IMR-90 (cell line): ENCODE data around the gene RAI14. TPM values are rescaled to one million over a fixed set of nuclear protein-coding genes. Genes with fewer than 3 reads are reported as not detected.

ENCODE experiments used
- ATAC-seq: fragments of 200-7000 bp; cut with Tn5 transposase; 2 replicates; pipeline ENCODE4 v1.9.1; 2020; ENCODE audit warnings: low read depth, mild to moderate bottlenecking, moderate library complexity
- BruUV-seq: library from RNA; stranded (reverse); fragments of 400-500 nt; replicated peaks from 2 replicates; lab custom pipeline; 2021; lab: Mats Ljungman, UMichigan
- CTCF ChIA-PET: fragments of 300-600 bp; formaldehyde crosslinking; extraction: SDS; loops from one replicate; lab custom pipeline; 2021; ENCODE audit warnings: antibody characterized with exemption; lab: Yijun Ruan, JAX
- POLR2A ChIA-PET: fragments of 300-600 bp; sonication (Branson Sonifier 250); formaldehyde crosslinking; loops from one replicate; lab custom pipeline; 2022; ENCODE audit warnings: antibody characterized with exemption; ENCODE audit not compliant: unreplicated experiment; lab: Charles Lee
- DNase-seq: peaks from one replicate; pipeline ENCODE4 v3.0.0; 2013
- H2AFZ ChIP-seq: replicated peaks from 2 replicates; pipeline ENCODE3; 2013; ENCODE audit warnings: low read length, mild to moderate bottlenecking; ENCODE audit not compliant: poor library complexity
- H2AK5ac ChIP-seq: 2 replicates; pipeline ENCODE4 v1.6.1; 2013; ENCODE audit warnings: low read depth, low read length, inconsistent platforms
- H2AK9ac ChIP-seq: replicated peaks from 2 replicates; pipeline ENCODE3; 2013; ENCODE audit warnings: mild to moderate bottlenecking, low read depth, low read length, moderate library complexity; ENCODE audit not compliant: poor library complexity
- H2BK120ac ChIP-seq: 2 replicates; pipeline ENCODE4 v1.6.1; 2013; ENCODE audit warnings: low read depth, low read length, inconsistent platforms
- H2BK15ac ChIP-seq: 3 replicates; pipeline ENCODE4 v1.6.1; 2013; ENCODE audit warnings: low read depth, low read length, inconsistent platforms
- H2BK20ac ChIP-seq: 2 replicates; pipeline ENCODE4 v1.6.1; 2013; ENCODE audit warnings: low read depth, mild to moderate bottlenecking, inconsistent platforms, low read length, moderate library complexity
- H2BK5ac ChIP-seq: 2 replicates; pipeline ENCODE4 v1.6.1; 2013; ENCODE audit warnings: mild to moderate bottlenecking, low read depth, low read length, inconsistent platforms; ENCODE audit not compliant: poor library complexity, severe bottlenecking
- H3K14ac ChIP-seq: replicated peaks from 2 replicates; pipeline ENCODE4 v1.6.1; 2013; ENCODE audit warnings: low read depth, low read length, inconsistent platforms
- H3K18ac ChIP-seq: 2 replicates; pipeline ENCODE4 v1.6.1; 2013; ENCODE audit warnings: low read depth, low read length, control low read depth
- H3K23ac ChIP-seq: 2 replicates; pipeline ENCODE4 v1.6.1; 2013; ENCODE audit warnings: low read depth, low read length, inconsistent platforms
- H3K27ac ChIP-seq: 2 replicates; pipeline ENCODE4 v1.5.1; 2013; ENCODE audit warnings: mild to moderate bottlenecking, control low read depth, low read length; ENCODE audit not compliant: insufficient read depth
- H3K27me3 ChIP-seq: 2 replicates; pipeline ENCODE4 v1.6.1; 2013; ENCODE audit warnings: low read length; ENCODE audit not compliant: control insufficient read depth, insufficient read depth
- H3K36me3 ChIP-seq: 2 replicates; pipeline ENCODE4 v1.6.1; 2013; ENCODE audit warnings: low read length, mixed read lengths; ENCODE audit not compliant: control insufficient read depth, insufficient read depth
- H3K4ac ChIP-seq: 2 replicates; pipeline ENCODE4 v1.6.1; 2013; ENCODE audit warnings: low read depth, low read length, inconsistent platforms
- H3K4me1 ChIP-seq: 2 replicates; pipeline ENCODE4 v1.6.1; 2013; ENCODE audit warnings: low read length, mixed read lengths; ENCODE audit not compliant: control insufficient read depth, insufficient read depth
- H3K4me2 ChIP-seq: 2 replicates; pipeline ENCODE4 v1.6.1; 2013; ENCODE audit warnings: low read depth, mild to moderate bottlenecking, control low read depth, low read length, moderate library complexity
- H3K4me3 ChIP-seq: 2 replicates; pipeline ENCODE4 v1.5.1; 2013; ENCODE audit warnings: low read depth, mild to moderate bottlenecking, control low read depth, low read length, moderate library complexity; ENCODE audit not compliant: insufficient read depth
- H3K56ac ChIP-seq: 2 replicates; pipeline ENCODE4 v1.6.1; 2013; ENCODE audit warnings: low read length, inconsistent platforms; ENCODE audit not compliant: insufficient read depth; ENCODE audit errors: extremely low read depth
- H3K79me1 ChIP-seq, 2 experiments: 2 replicates each; pipeline ENCODE4 v1.6.1; 2013; ENCODE audit warnings: low read length in 2 of 2, inconsistent platforms in 1 of 2, low read depth in 1 of 2
- H3K9ac ChIP-seq: 2 replicates; pipeline ENCODE4 v1.6.1; 2013; ENCODE audit warnings: low read depth, low read length, control low read depth
- H3K9me1 ChIP-seq: 2 replicates; pipeline ENCODE4 v1.6.1; 2013; ENCODE audit warnings: low read length, inconsistent platforms; ENCODE audit not compliant: insufficient read depth
- H3K9me3 ChIP-seq: 2 replicates; pipeline ENCODE4 v1.6.1; 2013; ENCODE audit warnings: low read length; ENCODE audit not compliant: control insufficient read depth, insufficient read depth
- H4K20me1 ChIP-seq: 2 replicates; pipeline ENCODE4 v1.6.1; 2013; ENCODE audit warnings: low read length, inconsistent platforms; ENCODE audit not compliant: insufficient read depth
- H4K5ac ChIP-seq: 2 replicates; pipeline ENCODE4 v1.6.1; 2013; ENCODE audit warnings: mild to moderate bottlenecking, low read depth, low read length, control low read depth
- H4K8ac ChIP-seq, 2 experiments: 2 replicates each; pipeline ENCODE4 v1.6.1; 2013; ENCODE audit warnings: low read depth in 2 of 2, low read length in 2 of 2, control low read depth in 1 of 2, inconsistent platforms in 1 of 2
- H4K91ac ChIP-seq: 2 replicates; pipeline ENCODE4 v1.6.1; 2013; ENCODE audit warnings: low read depth, low read length, inconsistent platforms; ENCODE audit not compliant: insufficient read depth
- ELK1 ChIP-seq: fragments of 150-350 bp; IDR thresholded peaks from 2 replicates; pipeline ENCODE4 v1.6.1; 2016; ENCODE audit warnings: low read depth, mild to moderate bottlenecking, low read length, moderate library complexity, borderline replicate concordance
- WGBS, 2 experiments: methylation state at CpG; one replicate each; pipeline versions ENCODE4 v1.1.5 to v1.1.7; 2013; ENCODE audit warnings: missing lambda C conversion rate in 2 of 2; ENCODE audit not compliant: insufficient read length in 1 of 2; ENCODE audit errors: extremely low coverage in 2 of 2; 5-methylcytosine and 5-hydroxymethylcytosine counted together
- dilution Hi-C: fragments of 300-500 bp; cut with HindIII; formaldehyde crosslinking; loops from one replicate; pipeline ENCODE4 v1.14.3; 2018; ENCODE audit warnings: low sequenced_read_pairs; ENCODE audit not compliant: unreplicated experiment
- in situ Hi-C: fragments of 300-500 bp; cut with MboI; formaldehyde crosslinking; loops from 3 replicates; pipeline ENCODE4 v1.14.3; 2019; ENCODE audit warnings: low sequenced_read_pairs, inconsistent platforms, mixed read lengths
- intact Hi-C: fragments of 100-400 bp; cut with micrococcal nuclease; formaldehyde crosslinking; loops from 2 replicates; pipeline ENCODE4 v1.10.0; 2022
- polyA plus RNA-seq, 3 experiments: library from polyadenylated mRNA; depleted of rRNA; stranded (reverse); fragments of >200 nt; gene quantifications; 2 replicates each; pipeline ENCODE4 v1.2.3, GENCODE V29; 2012; ENCODE audit warnings: low replicate concordance in 1 of 3
- total RNA-seq: library from RNA; depleted of rRNA; stranded (reverse); fragments of >200 nt; gene quantifications from 2 replicates; pipeline ENCODE4 v1.2.3, GENCODE V29; 2012

RAI14 gene
- total and polyA plus RNA-seq, 2 of the 4 experiments (the other 2 are of a cell fraction): 221 to 267 TPM

- ATAC-seq: no peak
- Histone ChIP-seq H2BK15ac (no peak overlapping the region), H3K56ac (no peak overlapping the region), H3K79me1 (no peaks in the 10 kb centered on the region), H4K91ac (no peak overlapping the region), H4K20me1 (no peaks in the 10 kb centered on the region), H4K8ac (no peak overlapping the region), H3K9me1 (no peaks in the 10 kb centered on the region), H2BK5ac (no peak overlapping the region), H3K14ac (no peak overlapping the region), H2AK5ac (no peak overlapping the region), H3K18ac (no peak overlapping the region), H3K4me1 (peaks cover 3% of the 10 kb centered on the region; the same call in 1 of the 2 replicates), H2AK9ac (no peak overlapping the region), H3K27ac (no peak overlapping the region), H4K5ac (no peak overlapping the region), H3K23ac (no peak overlapping the region), H2AFZ (no peak overlapping the region), H2BK20ac (no peak overlapping the region), H3K36me3 (no peaks in the 10 kb centered on the region), H3K4me3 (no peak overlapping the region), H3K4me2 (no peak overlapping the region), H2BK120ac (no peak overlapping the region), H3K9ac (no peak overlapping the region), H3K4ac (no peak overlapping the region), H3K27me3 (no peaks in the 10 kb centered on the region), H3K9me3 (peaks cover 2% of the 10 kb centered on the region; the same call in 1 of the 2 replicates)
- in situ Hi-C loops (no loop called here), intact Hi-C loops (no loop called here), dilution Hi-C loops (no loop called here)
- no TSS peak for BruUV-seq
- CTCF ChIA-PET: interaction anchor here (1.0 kb wide), 1 partner anchor 362 kb away, joined by 3 read pairs; no protein-coding TSS in a partner anchor
- no peak for DNase-seq
- TF ChIP-seq ELK1: no peak
- no CpG with 5 or more reads among the region's 2 CpGs for WGBS, 2 experiments
- POLR2A ChIA-PET: no interaction called here
These were observed 192.1 kb downstream of the RAI14 start for GRCh38 chr5:34848230-34848629.
